Measurements from ENCODE around the gene MMP24.
A peak's percentile ranks its signal among the peaks of the same experiment; 100 is the strongest.
"Not testable (repeated sequence)": the region's sequence is repeated elsewhere in the genome, so short reads cannot be mapped to it uniquely, and the experiment has no call there.

Gene MMP24

DNA sequence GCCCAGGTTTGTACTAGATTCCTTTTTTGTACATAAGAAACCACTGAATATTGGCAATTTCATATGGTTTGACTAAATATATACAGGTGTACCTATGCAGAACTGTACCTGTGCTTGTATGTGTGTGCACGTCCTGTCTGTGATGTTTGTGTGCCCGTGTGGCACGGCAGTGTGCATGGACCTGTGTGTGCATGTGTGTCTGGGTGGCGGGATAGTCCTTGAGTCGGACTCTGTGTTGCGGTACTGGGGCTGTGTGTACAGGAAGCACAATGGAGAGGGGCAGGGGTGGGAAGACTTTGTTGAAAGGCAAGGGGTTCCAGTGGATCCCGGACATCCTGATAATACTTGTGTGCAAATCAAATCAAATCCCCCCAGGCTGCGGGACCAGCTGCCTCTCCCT lies 69.2 kb downstream of the MMP24 start:
- DNase-seq: no peak

DNA sequence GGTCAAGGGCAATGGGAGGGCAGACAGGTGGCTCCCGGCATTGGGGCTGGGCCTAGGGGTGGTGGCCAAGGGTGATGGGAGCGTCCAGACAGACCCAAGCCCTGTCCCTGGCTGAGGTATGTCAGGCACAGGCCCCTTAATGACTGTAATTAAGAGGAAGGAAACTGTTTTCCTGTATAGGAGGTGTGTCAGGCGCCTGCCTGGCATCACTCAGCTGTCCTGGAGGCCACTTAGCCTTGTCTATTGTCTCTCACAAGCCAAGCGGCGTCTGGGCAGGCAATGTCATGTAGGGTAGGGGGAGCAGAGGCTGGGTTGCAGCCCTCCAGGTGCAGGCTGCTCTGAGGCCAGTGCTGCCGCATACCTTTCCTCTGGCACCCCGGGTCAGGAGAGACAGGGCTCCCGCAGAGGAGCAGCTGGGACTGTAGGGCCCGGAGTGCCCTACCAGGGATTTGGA lies 69.6 kb downstream of the MMP24 start:
- DNase-seq: no peak

DNA sequence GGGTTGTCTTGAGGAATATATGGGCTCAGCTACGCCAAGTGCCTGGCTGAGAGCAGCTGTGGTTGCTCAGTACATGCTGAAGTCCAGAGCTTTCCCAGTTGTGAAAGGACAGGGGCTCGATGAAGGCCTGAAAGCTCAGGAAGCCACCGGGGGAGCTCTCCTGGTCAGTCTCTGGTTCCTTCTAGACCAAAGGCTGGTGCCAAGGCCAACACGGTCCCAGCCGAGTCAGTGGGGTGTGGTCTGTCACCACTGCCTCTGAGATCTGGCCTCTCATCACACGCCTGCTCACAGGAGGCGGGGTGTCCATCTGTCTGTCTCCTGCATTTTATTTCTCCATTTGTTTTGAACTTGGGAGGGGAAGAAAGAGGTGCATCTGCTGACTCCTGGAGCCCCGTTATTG lies 70.7 kb downstream of the MMP24 start:
- no peak for DNase-seq

DNA sequence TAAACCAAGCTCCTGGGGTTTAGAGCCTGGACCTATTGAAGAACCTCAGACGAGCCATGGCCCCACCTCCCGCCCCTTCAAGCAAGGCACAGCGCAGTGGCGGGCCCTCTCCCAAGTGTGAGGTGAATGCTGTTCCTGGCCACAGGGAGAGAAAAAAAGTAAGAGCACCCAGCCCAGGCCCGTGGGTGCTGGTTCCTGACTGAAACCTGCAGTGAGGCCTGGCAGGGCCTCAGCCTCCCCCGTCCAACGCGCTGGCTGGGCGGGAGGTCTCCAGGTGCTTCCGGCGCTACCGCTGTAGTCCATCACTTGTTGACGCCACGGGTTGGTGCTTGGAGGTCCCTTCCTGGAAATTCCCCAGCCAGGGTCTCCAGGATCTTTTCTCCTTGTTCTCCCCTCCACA lies 71.2 kb downstream of the MMP24 start:
- no peak for DNase-seq

DNA sequence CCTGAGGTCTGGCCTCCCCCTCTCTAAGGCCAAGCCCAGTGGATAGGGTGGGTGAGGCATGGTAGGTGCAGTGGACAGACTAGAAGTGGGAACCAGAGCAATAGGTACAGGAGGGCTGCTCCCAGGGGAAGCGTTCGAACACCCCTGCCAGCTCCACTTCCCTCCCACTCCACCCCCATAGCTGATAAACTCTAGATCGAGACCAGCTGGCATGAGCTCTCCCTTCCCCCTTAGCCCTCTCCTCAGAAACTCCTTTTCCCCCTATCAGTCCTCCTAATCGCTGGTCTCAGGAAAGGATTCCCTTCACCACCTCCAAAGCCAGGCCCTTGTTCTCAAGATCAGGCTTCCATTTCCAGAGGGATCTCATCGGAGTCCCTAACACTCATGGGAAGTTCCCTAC lies 71.8 kb downstream of the MMP24 start:
- DNase-seq: no peak

DNA sequence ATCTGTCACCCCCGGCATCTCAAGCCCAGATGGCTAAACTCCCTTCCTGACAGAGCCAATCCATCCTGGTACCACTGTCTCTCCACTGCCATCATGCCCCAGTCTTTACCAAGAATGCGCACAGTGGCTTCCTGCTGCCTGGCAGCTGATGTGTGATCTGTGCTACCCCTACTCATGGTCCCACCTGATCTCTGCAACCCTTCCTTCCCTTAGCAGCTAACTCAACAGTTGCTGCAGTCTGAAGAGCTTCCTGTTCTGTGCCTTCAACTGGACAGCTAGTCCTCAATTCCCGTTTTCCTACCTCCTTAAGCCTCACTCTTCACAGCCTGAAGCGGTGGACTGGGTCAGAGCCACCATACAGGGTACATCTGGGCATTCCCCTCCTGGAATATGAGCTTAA lies 73.3 kb downstream of the MMP24 start:
- DNase-seq: no peak

DNA sequence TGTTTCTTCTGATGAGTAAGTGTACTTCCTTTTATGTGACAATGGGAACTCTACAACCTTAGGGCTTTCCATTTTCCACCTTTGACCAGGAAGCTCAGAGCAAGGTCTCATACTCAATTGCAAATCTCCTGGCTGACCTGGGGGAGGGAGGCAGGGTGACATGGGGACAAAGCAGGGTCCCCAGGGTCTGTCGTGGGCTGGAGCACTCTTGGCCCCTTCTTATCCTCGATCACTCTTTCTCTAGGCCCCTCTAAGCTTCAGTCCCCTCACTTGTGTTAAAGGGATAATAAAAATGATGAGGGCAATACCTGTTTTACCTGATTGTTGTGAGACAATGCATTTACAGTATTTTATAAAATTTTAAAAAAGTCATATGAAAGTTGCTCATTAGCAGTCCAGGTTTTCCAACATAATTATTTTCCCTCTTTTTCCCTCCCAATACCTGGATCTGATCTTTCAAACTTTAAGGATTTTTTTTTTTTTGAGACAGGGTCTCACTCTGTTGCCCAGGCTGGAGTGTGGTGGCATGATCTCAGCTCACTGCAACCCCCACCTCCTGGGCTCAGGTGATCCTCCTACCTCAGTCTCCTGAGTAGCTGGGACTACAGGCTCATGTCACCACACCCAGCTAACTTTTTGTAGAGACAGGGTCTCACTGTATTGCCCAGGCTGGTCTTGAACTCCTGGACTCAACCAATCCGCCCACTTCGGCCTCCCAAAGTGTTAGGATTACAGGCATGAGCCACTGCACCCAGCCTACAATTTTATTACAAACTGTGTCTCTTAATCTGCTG lies 74.2 kb downstream of the MMP24 start:
- DNase-seq: no peak

DNA sequence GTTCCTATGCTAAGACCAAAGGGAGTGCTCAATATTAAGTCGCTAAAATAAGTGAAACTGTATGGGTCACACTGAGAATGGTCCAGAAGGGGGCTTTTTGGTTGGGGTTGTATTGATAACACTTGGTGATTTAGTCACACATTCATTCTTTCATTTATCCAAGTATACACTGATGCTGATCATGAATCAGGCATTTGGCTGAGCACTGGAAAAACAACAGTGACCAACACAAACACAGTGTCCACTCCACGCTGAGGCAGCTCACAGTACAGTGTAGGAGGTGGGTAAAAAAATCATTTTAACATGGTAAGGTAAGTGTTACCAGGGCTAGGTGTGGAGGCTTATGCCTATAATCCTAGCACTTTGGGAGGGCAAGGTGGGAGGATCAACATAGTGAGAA lies 74.9 kb downstream of the MMP24 start:
- no peak for DNase-seq

DNA sequence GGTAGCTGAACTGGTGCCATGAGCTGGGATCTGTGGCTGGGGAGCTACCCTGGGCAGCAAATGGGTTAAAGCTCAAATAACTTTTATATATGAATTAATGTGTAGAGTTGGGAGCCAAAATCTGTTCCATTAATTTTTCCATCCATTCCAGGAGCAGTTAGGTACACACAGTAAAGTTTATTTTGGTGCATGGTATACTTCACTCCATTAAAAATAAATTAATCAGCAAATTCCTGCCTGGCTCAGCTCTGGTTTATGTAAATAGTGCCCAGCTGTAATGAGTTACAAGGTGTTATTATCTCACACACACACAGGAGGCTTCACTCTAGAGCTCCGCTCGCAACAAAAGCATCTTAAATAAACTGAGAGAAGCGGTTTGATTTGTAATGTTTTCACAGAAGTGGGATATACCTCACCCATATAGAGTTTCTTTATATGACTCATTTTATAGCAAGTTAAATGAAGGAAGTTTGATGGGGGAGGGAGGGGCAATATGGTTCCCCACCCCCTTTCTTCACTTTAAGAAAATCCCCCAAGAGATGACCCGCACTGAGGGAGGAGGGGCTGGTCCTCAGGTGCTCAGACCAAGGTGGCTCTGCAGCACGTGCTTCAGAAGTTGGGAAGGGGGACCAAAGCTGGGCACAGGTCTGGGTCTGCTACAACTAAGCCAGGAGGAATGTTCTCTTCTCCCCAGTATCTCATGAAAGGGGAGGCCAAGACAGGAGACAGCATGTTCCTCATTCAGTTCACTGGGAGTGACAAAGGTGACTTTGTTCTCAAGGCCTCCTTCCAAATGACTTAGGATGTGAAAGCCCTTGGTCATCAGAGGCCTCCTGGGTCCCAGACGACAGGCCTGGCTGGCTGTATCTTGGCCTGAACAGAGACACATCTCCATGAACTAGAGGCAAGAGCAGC lies 76.2 kb downstream of the MMP24 start:
- DNase-seq: no peak

DNA sequence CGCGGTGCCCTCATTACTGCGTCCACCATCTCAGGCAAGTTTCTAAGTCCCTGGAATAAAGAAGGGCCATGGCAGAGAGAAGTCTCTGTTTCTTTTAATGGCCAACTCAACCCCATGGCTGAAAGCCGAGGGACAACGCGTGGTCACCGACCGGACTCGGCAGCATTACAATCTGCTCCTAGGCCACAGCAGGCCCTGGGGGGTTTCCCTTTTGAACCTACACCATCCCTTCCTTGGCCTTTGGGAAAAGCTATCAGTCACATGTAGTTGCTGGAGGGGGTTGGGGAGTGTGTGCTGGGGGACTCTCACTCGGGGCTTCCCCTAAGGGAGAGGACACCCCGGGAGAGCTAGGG lies 76.9 kb downstream of the MMP24 start:
- no peak for DNase-seq

DNA sequence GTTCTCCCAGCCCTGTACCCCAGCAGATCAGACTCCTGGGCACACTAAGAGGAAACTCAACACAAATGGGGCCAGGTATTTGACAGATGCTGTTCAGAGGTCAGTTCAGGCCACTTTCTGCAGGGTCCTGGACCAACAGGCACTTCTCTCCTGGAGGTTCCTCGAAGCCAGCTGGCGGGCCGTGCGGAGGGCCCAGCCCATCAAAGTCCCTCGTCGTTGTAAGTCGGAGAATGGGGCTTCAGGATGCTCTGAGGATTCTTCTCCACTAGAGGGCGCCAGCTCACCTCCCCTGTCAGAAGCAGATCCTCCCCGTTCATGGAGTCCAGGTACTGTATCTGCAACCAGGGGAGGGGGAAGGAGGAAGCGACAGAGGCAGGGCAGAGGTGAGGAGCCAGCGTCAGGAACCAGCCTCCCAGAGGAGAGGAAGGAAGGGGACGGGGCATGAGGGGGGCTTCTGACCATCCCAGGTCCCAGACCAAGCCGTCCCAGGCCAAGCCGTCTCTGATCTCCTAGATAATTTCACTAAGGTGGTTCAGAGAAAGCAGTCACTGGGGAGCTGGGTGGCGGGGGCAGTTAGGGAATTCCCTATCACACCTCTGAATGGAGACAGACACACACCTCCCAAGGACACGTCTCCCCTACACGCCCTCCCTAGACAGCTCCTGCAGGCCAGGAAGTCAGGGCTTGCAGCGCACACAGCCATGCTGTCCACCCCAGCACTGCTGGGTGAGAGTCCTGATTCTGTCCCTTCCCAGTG lies 77.4 kb downstream of the MMP24 start:
- peak; percentile 82 to 86 for DNase-seq

DNA sequence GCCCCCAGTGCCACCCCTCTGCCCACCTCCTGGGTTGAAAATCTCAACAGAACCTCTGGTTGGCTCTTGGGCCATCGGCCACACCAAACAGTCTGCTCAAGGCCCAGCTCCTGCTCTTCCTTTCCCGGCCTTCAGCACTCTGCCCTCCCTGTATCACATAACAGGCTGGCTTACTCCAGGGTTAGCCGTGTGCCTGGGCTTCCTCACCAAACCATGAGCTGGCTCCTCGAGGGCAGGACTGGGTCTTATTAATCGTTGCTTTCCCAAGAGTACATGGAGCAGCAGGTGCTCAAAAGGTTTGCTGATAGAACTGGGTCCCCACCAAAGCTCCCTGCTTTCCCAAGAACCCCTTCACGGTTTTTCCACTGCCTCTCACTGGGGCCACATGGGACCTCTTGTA lies 78.5 kb downstream of the MMP24 start:
- DNase-seq: no peak

DNA sequence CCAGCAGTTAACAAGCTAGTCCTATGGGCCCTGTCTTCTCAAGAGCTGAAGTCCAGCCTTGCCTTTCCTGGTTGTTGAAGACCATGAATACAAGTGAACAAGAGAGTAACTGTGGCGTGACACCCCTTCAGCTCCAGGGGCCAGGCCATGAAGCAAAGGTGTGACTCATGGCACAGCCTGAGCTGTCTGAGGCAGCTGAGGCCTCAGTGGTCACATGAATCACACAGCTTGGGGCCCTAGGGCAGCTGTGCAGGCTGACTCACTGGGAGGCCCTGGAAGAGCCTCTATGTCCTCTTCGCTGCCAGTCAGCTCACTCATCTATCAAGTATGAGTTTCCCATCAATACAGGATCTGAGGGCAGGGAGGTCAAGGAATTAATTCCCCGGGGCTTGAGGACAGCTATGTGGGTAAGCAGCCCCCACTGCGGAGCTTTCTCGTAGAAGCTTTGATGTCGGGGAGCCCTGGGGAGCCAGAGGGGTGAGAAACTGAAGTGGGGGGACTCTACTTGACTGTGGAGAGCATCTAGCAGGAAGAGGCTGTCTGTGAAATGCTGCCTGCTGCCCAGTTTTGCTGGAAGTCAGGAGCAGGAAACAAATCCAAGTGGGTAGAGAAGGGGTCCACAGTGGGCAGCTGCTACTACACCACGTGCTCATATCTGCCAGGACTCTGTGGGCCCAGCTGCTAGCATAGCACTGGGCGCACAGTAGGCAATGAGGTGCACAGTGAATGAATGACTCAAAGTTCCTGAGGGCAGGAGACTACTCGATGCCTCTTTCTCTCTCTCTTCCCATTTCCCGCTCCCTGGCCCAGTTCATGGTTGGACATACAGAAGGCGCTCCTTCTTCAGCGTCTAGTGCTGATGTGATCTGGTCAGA lies 79.4 kb downstream of the MMP24 start:
- DNase-seq: peak in 1 of 2 donors; percentile 15

DNA sequence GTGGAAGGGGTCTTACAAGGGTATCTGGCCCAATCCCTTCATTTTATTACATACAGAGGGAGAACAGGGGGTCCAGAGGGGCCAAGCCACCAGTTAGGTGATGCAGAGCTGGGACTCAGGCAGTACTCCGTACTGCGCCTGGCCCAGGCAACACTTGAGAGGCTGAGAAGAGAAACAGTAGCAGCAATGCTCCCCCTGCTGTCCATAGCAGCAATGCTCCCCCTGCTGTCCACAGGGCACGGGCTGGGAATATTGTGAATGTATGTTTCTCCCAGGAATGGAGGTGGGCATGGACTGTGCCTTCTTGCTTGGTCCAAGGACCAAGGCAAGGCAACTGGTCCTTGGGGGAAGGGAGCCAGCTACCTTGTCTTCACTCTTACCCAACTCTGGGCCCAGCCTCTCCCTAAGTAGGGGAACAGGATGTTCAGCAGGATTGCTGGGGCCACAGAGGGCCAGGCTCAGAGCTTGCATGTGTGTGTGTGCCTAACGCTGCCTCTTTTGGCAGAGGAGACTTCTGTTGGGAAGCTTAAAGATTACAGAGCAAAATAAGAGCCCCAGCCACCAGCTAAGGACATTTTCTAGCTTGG lies 80.5 kb downstream of the MMP24 start:
- peak; percentile 14 for DNase-seq

DNA sequence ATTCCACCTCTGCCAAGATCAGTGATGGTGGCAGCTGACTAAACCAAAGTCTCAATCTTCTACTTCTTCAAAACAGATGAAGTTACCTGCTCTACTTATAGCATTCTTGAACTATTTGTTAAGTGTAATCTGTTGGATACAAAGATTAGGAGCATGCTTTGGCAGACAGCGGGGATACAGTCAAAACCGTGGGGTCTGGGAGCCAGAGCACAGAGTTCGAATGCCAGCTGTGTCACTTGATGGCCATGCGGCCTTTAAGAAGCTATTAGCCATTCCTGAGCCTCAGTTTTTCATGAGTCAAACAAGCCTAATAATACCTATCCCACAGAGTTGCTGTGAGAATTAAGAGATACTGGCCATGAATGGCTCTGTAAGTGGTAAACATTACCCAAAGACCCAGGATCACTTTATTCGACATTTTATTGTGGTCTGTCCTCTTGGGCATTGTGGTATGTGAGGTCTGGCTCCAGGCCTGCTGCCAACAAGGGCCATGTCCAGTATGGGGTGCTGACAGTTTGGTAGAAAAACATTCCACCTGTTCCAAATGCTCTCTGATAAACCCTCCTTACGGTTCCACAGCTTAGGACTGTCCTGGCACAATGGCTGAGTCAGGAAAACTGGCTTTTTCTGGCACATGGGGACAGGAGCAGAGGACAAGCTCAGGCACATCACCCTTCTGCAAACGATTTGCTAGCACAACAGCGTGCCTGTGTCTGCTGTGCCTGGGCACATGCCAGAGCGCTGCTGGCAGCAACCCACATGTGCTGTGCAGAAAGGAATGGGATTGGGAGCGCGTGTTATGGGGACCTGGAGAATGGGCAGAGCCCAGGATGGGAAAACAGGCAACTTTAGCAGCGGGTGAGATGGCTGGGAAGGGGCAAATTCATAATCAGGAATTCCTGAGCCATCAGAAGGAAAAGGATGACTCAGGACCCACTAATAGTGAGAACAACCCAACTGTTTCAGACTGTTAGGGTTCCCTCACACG lies 81.5 kb downstream of the MMP24 start:
- DNase-seq: no peak

DNA sequence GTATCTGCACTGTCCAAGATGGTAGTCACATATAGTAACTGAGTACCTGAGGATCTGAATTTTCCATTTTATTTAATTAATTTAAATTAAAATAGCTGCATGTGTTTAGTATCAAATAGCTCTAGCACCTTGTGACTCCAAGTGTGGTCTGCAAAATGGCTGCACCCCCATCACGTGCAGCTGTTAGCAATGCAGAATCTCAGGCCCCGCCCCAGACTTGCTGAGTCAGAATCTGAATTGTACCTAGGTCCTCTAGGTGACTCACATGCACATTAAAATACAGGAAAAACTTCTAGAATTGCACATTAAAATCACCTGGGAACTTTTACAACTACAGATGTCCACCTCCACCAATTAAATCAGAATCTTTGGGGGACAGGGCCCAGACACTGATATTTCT lies 84.9 kb downstream of the MMP24 start:
- no peak for DNase-seq

DNA sequence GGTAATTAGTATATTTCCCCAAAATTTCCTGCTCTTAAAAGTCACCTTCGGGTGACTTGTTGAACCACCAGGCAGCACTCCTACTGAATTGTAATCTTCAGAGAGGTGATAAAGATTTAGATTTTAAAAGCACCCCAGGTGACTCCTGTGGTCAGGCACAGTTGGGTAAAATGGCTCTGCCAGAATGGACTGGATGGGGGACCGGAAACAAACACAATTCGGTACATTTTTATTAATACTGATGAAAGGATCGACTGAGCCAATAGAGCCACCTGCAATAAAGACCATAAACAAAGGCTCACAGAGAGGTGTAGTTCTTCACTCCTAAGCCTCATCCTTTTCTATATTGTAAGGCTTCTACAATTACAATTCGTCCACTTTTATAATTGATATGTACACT lies 85.3 kb downstream of the MMP24 start:
- no peak for DNase-seq

DNA sequence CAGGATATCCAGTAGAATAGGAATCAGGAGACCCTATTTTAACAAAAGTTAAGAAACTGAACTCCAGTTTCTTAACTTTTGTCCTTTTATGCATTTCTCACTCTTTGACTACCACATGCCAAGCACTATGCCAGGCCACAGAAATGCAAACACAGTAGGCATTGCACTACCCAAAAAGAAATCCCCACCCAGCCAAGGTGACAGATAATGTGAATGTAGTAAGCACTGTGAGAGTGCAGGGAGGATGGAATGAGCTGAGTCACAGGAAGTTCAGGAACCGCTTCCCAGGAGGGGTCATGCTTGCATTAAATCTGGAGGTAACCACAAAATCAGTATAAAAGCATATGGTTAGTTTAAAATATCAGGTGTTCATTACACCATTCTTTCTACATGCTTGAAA lies 85.8 kb downstream of the MMP24 start:
- DNase-seq: no peak

DNA sequence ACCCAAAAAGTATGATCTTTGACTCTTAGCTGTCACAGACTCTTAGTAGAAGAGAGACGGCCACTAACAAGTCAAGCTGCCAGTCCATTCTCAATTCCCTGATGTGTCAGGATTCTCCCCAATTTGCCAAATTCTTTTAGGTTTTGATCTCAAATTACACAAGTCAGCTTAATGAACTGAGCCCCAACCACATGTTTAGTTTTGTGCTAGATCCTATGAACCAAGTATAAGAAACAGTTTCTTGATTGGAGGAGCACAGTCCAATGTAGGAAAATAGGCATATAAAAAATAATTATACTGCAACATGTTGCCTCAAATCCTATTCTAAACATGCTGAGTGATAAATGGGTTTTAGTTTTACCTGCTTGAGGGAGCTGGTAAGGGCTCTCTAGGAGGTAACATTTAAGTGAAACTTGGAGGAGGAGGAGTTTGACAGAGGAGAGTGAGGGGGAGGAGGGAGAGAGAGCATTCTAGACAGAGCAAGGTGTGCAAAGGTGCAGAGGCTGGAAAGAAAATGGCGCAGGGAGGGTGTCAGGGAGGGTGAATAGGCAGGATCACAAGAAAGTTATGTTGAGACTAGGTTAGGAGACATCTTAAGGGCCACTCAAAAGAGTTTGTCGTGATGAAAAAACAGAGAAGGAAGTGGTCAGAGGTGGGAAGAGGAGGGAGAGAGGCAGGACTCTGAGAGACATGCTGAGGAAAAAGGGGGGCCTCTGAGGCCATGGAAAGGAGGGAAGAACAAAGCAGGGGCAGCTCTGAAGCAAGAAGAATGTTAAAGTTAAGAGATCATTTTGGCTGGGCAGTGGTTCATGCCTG lies 88.5 kb downstream of the MMP24 start:
- DNase-seq: no peak

DNA sequence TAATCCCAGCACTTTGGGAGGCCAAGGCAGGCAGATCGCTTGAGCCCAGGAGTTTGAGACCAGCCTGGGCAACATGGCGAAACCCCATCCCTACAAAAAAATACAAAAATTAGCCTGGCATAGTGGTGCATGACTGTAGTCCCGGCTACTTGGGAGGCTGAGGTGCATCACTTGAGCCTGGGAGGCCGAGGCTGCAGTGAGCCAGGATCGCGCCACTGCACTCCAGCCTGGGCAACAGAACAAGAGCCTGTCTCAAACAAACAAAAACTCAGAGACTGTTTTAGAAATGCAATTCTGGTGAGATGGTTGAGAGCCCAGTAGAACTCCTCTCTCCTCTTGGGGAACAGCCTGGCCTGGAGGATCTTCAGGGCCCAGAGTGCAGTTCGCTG lies 89.1 kb downstream of the MMP24 start:
- DNase-seq: not testable (repeated sequence)
